T-helper 9 cell (primary cell): Measurements from ENCODE around the gene RPL4.
A peak's percentile ranks its signal among the peaks of the same experiment; 100 is the strongest.
"Not testable (repeated sequence)": the region's sequence is repeated elsewhere in the genome, so short reads cannot be mapped to it uniquely, and the experiment has no call there.

Source experiments
- DNase-seq: peaks from one replicate; pipeline ENCODE4 v3.0.0-alpha.2; 2020
- total RNA-seq, 2 donors: gene quantifications; one replicate each; lab custom pipeline; 2026; lab: John Stamatoyannopoulos, UW

The RPL4 gene
- 2,438 to 2,511 reads per million in 2 donors for total RNA-seq

- peak; percentile 72 for DNase-seq
Observed at GRCh38 chr15:66504563-66505429, at the start of gene RPL4, which contains the start of gene ZWILCH. RPL4 (minus strand) TSS chr15:66504855; CDS start chr15:66504790, 65 bp downstream. ZWILCH (plus strand) TSS chr15:66505326; CDS start chr15:66505339, 13 bp downstream.

- DNase-seq = no peak
Observed at GRCh38 chr15:66545255-66545654, 40.6 kb upstream of the RPL4 start.

DNA sequence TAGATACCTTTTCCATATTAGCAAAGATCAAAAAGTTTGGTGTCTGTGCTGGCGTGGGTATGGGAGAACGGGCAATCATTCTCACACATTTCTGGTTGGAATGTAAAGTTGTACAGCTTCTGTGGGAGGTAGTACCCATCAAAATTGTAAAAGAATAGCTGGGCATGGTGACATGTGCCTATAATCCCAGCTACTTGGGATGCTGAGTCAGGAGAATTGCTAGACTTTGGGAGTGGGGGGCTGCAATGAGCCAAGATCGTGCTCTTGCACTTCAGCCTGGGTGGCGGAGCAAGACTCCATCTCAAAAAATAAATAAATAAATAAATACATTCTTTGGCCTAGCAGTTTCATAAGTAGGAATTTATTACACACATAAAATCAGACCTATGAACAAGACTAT, 38.2 kb upstream of the RPL4 start:
- DNase-seq = no peak

DNA sequence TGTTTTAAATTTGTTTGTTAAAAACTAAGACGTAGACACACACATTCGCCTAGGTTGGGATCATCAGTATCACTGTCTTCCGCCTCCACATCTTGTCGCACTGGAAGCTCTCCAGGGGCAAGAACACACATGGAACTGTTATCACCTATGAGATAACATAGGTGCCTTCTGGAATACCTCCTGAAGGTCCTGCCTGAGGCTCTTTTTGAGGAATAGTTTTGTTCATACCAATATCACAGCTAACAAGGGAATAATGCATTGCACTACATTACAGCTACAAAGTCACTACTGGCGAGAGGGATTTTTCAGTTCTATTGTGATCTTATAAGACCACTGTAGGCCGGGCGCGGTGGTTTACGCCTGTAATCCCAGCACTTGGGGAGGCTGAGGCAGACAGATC, 30.4 kb upstream of the RPL4 start:
- no peak for DNase-seq

- DNase-seq = no peak
Observed at GRCh38 chr15:66524838-66525237, 20.2 kb upstream of the RPL4 start.

GRCh38 chr15:66523926-66524325, 19.3 kb upstream of the RPL4 start:
- no peak for DNase-seq

DNA sequence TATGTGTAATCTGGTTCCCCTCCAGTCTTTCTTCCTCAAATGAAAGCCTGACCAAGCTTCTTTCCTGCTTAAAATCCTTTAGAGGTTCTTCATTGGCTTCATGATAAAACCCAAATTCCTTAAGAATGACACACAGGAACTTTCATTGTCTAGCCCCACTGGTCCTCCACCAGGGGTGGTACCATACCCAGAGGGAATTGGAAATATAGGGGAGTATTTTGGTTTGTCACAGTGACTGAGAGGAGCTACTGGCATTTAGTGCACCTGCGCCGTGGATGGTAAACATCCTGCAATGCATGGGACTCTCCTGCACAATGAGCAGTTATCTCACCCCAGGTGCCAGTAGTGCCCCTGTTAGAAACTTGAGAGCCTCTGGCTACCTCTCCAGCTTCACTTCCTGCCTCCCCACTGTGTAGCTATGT, 11.3 kb upstream of the RPL4 start:
- no peak for DNase-seq

GRCh38 chr15:66514586-66514985, 9.9 kb upstream of the RPL4 start:
- DNase-seq = no peak

DNA sequence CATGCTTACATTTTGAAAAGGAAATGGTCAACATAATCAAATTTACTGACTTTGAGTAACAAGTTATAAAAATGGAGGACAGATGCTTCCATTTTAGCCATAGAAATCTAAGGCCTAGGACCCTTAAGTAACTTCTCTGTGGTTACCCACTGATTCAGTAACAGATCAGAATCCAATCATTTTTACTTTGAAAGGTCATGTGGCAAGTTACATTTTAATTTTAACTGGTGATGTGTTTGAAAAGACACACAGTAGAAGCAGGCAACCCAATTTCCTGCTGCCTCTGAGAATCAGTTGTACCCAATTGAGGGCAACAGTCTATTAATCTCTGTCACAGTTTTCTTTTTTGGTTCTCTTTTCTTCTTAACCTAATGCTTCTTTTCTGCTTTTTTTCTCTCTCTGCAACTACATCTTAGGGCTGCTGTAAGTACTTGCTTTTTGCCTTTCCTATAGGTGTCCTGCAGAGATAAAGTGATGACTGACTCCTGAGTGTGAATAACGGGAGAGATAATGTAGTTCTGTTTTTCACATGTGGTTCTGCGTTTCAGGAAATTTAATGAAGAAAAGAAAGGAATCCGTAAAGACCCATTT, 3.7 kb upstream of the RPL4 start:
- DNase-seq = no peak

- DNase-seq = no peak
Observed at GRCh38 chr15:66505818-66506217, 1.2 kb upstream of the RPL4 start.

- no peak for DNase-seq
Observed at GRCh38 chr15:66505430-66505811, 766 bp upstream of the RPL4 start.

DNA sequence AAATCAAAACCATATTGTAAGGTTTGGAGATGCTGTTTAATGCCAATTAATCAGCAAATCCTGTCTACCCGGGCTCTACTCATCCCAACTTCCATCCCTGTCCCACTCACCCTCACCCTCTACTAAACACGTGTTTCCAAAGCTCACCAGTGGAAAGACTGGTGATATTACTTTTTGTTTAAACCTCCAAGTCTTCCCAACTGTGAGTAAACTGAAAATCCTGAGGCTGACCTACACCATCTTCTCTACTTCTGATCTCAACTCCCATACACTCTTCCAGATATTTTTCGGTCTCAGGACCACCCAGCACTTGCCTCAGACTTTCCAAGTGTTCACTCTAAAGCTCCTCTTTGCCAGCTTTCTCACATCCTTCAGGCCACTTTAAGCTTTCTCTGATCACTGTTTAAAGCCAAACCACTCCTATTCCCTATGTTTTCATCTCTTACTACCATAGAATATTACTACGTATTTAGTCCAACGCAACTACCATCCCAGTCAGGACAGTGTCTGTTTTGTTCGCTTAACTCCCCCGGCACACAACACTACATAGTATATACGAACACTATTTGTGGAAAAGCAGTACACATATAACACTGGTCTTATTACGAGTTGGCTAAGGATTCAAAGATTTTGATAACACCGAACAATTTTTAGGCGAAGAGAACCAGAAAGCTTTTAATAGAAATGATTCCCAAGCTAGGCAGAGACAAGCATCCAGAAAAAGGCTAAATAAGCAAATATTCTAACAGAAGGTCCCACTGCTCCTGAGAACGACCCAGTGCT, 684 bp downstream of the RPL4 start:
- no peak for DNase-seq

DNA sequence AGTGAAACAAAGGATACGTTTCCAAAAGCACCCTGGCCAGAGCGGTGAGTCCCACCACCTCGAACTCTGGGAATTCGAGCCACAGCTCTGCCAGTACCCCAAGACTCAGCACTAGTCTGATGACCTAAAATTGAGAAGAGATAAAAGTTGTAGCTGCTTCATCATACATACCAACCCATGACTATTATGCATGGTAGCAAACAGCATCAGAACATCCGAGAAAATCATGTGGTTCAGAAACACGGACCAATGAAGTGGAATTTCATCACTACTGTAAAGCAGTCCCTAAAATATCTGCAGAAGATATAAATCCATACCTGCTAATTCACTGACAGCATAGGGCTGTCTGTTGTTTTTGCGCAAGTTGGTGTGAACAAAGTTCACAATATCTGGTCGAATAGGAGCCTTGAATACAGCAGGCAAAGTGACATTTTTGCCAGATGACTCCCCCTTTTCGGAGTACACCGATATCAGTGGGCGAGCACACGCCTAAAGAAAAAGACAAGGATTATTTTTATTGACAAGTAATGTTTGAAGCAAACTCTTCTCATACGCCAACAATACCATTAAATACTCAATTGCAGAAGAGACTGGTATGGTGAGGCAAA, 1.5 kb downstream of the RPL4 start:
- not testable (repeated sequence) for DNase-seq

- DNase-seq = no peak
Observed at GRCh38 chr15:66502491-66502890, 2.2 kb downstream of the RPL4 start.

DNA sequence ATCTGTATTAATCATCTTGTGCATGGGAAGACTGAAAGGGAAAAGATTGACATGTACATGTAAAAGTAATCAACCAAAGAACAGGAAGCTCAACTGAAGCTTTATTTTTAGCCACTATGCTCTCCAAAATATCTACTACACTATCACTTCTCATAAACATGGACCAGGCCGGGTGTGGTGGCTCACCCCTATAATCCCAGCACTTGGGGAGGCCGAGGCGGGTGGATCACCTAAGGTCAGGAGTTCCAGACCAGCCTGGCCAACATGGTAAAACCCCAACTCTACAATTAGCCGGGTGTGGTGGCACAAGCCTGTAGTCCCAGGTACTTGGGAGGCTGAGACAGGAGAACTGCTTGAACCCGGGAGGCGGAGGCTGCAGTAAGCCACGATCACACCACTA, 4.3 kb downstream of the RPL4 start:
- DNase-seq = not testable (repeated sequence)

DNA sequence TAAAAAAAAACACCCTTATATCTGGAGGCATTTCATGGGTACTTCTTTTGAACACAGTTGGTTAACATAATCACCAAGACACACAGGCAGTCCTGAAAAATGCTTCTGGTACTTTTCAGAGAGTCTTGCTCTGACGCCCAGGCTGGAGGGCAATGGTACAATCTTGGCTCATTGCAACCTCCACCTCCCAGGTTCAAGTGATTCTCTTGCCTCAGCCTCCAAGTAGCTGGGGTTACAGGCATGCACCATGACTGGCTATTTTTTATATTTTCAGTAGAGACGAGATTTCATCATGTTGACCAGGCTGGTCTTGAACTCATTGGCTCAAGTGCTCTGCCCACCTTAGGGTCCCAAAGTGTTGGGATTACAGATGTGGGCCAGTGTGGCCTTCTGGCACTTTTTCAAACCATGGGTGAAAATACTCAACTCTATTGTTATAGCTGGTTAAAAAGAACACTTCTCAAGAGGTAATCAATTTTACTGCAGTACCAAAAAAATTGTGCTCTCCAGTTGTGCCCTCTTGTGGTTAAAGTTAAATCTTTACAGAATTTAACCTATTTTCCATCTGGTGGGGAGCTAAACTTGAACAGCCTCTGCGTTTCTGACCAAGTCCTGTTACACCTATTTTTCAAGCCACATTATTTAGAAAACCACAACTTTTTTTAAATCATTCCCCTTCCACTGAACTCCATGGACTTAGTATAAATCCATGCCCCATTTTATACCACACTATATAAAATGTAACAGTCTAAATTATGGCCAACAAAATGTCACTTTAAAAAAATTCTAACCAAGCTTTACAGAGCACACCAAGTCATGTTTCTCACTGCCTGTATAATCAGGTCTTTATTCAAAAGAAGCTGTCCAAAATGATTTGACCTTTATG, 5.9 kb downstream of the RPL4 start:
- no peak for DNase-seq

- peak; percentile 98 for DNase-seq
Observed at GRCh38 chr15:66497502-66498455, 6.9 kb downstream of the RPL4 start, which contains the start of gene SNAPC5. SNAPC5 (minus strand) TSS chr15:66497762; CDS start chr15:66497731, 31 bp downstream.

- DNase-seq = no peak
Observed at GRCh38 chr15:66496951-66497501, 7.6 kb downstream of the RPL4 start.

DNA sequence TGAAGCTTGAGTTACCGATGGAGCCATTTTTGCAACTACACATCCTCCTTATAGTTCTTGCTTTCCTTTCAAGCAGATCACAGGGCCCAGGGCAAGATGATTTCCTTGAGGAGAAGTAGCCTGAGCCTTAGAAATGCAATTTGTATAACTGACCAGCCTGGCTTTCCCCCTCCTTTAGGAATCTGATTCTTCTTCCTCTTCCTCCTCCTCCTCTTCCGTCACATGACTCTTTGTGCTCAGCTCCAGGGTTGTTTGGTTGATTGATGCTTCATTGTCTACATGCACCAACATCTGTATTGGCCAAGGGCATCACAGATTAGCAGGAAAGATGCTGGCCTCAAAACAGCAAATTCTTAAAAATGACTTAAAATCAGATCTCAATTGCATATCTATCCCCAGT, 10.4 kb downstream of the RPL4 start:
- DNase-seq = no peak

- no peak for DNase-seq
Observed at GRCh38 chr15:66491846-66492245, 12.8 kb downstream of the RPL4 start.
